Brain microvascular endothelial cell (primary cell): ENCODE data around the gene CLSTN2.

ENCODE experiments used
- DNase-seq: peaks from one replicate; pipeline ENCODE4 v3.0.0-alpha.2; 2020
- H3K27ac ChIP-seq: fragments of 250-450 bp; sonication (Bioruptor Pico); 2 replicates; pipeline ENCODE4 v1.5.1; 2020; ENCODE audit warnings: mild to moderate bottlenecking, moderate library complexity
- H3K27me3 ChIP-seq: fragments of 250-450 bp; sonication (Bioruptor Pico); replicated peaks from 2 replicates; pipeline ENCODE4 v1.5.1; 2020; ENCODE audit warnings: mild to moderate bottlenecking
- H3K36me3 ChIP-seq: fragments of 250-450 bp; sonication (Bioruptor Pico); replicated peaks from 2 replicates; pipeline ENCODE4 v1.5.1; 2020; ENCODE audit warnings: mild to moderate bottlenecking
- H3K4me3 ChIP-seq: 2 replicates; pipeline ENCODE4 v1.5.1; 2011; ENCODE audit warnings: low read depth, mild to moderate bottlenecking, control low read depth, low read length, moderate library complexity
- CTCF ChIP-seq: IDR thresholded peaks from 2 replicates; pipeline ENCODE4 v1.5.1; 2011; ENCODE audit warnings: low read depth, mild to moderate bottlenecking, moderate library complexity, low read length, control low read depth, inconsistent platforms; ENCODE audit errors: missing control alignments
- in situ Hi-C: cut with HindIII; loops from 2 replicates; pipeline ENCODE4 v1.10.0; 2017; ENCODE audit warnings: low sequenced_read_pairs, low pct_ligation_motif_present

CLSTN2 gene

GRCh38 chr3:140010391-140010790, 75.4 kb downstream of the CLSTN2 start:
- H3K4me3 ChIP-seq: no peak overlapping the region
- no peak for DNase-seq
- in situ Hi-C loops: no loop called here
- TF ChIP-seq CTCF: no peak
- H3K27me3 ChIP-seq: no peaks in the 10 kb centered on the region
- no peak overlapping the region for H3K27ac ChIP-seq
- H3K36me3 ChIP-seq: no peaks in the 10 kb centered on the region

GRCh38 chr3:140011086-140011485, 76.1 kb downstream of the CLSTN2 start:
- no peaks in the 10 kb centered on the region for H3K36me3 ChIP-seq
- H3K27me3 ChIP-seq: no peaks in the 10 kb centered on the region
- no peak for TF ChIP-seq CTCF
- in situ Hi-C loops: no loop called here
- H3K27ac ChIP-seq: no peak overlapping the region
- H3K4me3 ChIP-seq: no peak overlapping the region
- no peak for DNase-seq

DNA sequence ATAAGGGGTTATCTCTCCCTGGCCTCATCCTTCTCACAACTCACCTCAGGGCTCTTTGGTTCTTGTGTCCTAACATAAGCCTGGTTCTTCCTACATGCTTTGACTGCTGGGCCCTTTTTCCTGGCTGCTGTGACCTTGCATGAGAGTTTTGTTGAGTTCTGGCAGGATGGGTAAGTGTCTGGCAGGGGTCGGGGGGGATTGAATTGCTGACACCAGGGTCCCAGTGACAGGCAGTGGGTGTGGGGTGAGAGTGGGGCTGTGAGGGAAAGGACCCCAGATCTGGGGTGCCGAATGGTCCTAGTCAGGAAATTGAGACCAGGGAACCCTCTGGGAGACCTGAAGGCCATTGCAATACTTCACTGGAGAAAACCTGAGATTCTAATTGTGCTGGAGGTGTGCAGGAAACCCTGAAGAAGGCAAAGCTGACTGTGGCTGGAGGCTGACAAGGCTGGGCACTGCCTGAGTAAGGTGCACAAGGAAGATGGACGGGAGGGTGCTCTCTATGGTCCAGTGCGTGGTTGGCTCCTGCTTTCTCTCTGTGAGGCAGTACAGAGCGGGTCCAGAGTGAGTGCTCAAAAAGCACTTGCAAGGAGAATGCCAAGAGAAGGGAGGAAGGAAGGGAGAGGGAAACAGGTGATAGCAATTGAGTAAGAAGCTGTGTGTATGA, 76.8 kb downstream of the CLSTN2 start:
- no peak overlapping the region for H3K27ac ChIP-seq
- H3K4me3 ChIP-seq: no peak overlapping the region
- TF ChIP-seq CTCF: no peak
- H3K27me3 ChIP-seq: no peaks in the 10 kb centered on the region
- in situ Hi-C loops: no loop called here
- no peaks in the 10 kb centered on the region for H3K36me3 ChIP-seq
- no peak for DNase-seq

GRCh38 chr3:140013220-140013619, 78.2 kb downstream of the CLSTN2 start:
- H3K27ac ChIP-seq: no peak overlapping the region
- no peaks in the 10 kb centered on the region for H3K36me3 ChIP-seq
- DNase-seq: no peak
- no peaks in the 10 kb centered on the region for H3K27me3 ChIP-seq
- H3K4me3 ChIP-seq: no peak overlapping the region
- in situ Hi-C loops: no loop called here
- TF ChIP-seq CTCF: no peak

DNA sequence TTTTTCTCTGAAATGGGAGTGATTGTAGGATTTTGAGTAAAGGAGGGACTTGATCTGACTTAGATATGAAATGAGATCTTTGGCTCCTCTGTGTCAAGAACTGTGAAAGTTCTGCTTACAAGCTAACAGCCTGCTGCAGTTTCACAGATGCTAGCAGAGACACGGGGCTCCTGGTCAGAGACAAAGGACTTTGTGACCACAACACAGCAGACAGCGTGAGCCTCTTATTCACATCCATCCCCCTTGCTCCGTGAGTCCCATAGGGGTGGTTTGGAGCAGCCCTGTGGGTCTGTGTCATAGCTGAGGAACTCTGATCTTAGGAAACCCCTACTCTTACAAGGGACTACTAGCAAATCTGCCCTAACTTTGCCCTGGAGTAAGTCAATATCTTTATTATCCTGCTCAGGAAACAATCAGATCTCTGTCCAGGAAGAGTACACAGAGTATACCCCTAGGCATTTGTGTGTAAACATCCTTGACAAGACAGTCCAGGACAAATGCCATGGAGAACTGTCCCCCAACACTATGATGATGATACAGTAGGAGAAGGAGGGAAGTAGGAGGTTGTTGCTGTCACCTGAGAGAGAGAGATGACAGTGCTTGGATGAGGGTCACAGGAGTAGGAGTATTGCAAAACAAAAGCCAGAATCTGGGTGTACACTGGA, 80.0 kb downstream of the CLSTN2 start:
- Histone ChIP-seq H3K36me3 (no peaks in the 10 kb centered on the region), H3K4me3 (no peak overlapping the region), H3K27me3 (no peaks in the 10 kb centered on the region), H3K27ac (no peak overlapping the region)
- DNase-seq: no peak
- in situ Hi-C loops: no loop called here
- TF ChIP-seq CTCF: no peak
